ENCODE measurements around the gene ICE2.

GRCh38 chr15:60405399-60405798 lies 73.5 kb downstream of the ICE2 start:
- TF ChIP-seq CTCF (IDR thresholded peaks at IDR 0.05) = no peak
- TF ChIP-seq POLR2A (IDR thresholded peaks at IDR 0.05) = no peak
